GM18502 (cell line): ENCODE measurements around the gene ATP9A.
"Not testable (repeated sequence)": the region's sequence is repeated elsewhere in the genome, so short reads cannot be mapped to it uniquely, and the experiment has no call there.

ENCODE experiments used
- ATAC-seq: cut with Tn5 transposase; IDR thresholded peaks from one replicate; pipeline ENCODE4 v1.9.1; 2021; ENCODE audit warnings: mild to moderate bottlenecking; ENCODE audit not compliant: unreplicated experiment, poor library complexity

Gene ATP9A

GRCh38 chr20:51697096-51697826 lies 70.9 kb downstream of the ATP9A start:
- no peak for ATAC-seq

- ATAC-seq = no peak
Observed at GRCh38 chr20:51696304-51697071, 71.7 kb downstream of the ATP9A start.

- ATAC-seq = no peak
Observed at GRCh38 chr20:51695574-51696303, 72.5 kb downstream of the ATP9A start.

- ATAC-seq = no peak
Observed at GRCh38 chr20:51692806-51693400, 75.3 kb downstream of the ATP9A start.

- ATAC-seq = no peak
Observed at GRCh38 chr20:51691703-51692102, 76.5 kb downstream of the ATP9A start.

GRCh38 chr20:51688600-51689244 lies 79.5 kb downstream of the ATP9A start:
- ATAC-seq = no peak

- no peak for ATAC-seq
Observed at GRCh38 chr20:51687630-51688029, 80.6 kb downstream of the ATP9A start.

GRCh38 chr20:51687108-51687507 lies 81.1 kb downstream of the ATP9A start:
- ATAC-seq = no peak

GRCh38 chr20:51685494-51685893 lies 82.7 kb downstream of the ATP9A start:
- ATAC-seq = not testable (repeated sequence)

- no peak for ATAC-seq
Observed at GRCh38 chr20:51680067-51680749, 88.0 kb downstream of the ATP9A start.

GRCh38 chr20:51679254-51679921 lies 88.8 kb downstream of the ATP9A start:
- no peak for ATAC-seq

- ATAC-seq = no peak
Observed at GRCh38 chr20:51678026-51678697, 90.0 kb downstream of the ATP9A start.

GRCh38 chr20:51668947-51669346 lies 99.2 kb downstream of the ATP9A start:
- ATAC-seq = no peak

- ATAC-seq = no peak
Observed at GRCh38 chr20:51668515-51668914, 99.7 kb downstream of the ATP9A start.

- ATAC-seq = no peak
Observed at GRCh38 chr20:51667491-51667890, 100.7 kb downstream of the ATP9A start.

- no peak for ATAC-seq
Observed at GRCh38 chr20:51667002-51667408, 101.2 kb downstream of the ATP9A start.

GRCh38 chr20:51666126-51666525 lies 102.1 kb downstream of the ATP9A start:
- ATAC-seq = no peak

GRCh38 chr20:51665543-51666118 lies 102.6 kb downstream of the ATP9A start:
- no peak for ATAC-seq
